Stomach (tissue), 9 donors: ENCODE data around the gene DRD2. TPM values are rescaled to one million over a fixed set of nuclear protein-coding genes. Genes with fewer than 3 reads are reported as not detected.

Experiments used
- DNase-seq, 2 donors: peaks; one replicate each; pipeline versions ENCODE4 v3.0.0 to v3.0.0-alpha.2; 2013 to 2019
- H3K27ac ChIP-seq, 5 donors: fragments of 200-600 bp in 4 of 5; sonication (generic) in 4 of 5; one replicate each; pipeline ENCODE4 v1.5.1; 2013 to 2019; ENCODE audit warnings: mild to moderate bottlenecking in 1 of 5, moderate library complexity in 1 of 5
- H3K27me3 ChIP-seq, 3 donors: fragments of 200-600 bp; sonication (generic); one replicate each; pipeline ENCODE4 v1.5.1; 2017 to 2019; ENCODE audit warnings: mixed run types in 1 of 3
- H3K36me3 ChIP-seq, 4 donors: fragments of 200-600 bp; sonication (generic); 1 replicate in 3 of 4; 2 replicates in 1 of 4; pipeline ENCODE4 v1.5.1; 2016 to 2019
- H3K4me1 ChIP-seq, 4 donors: fragments of 200-600 bp; sonication (generic); one replicate each; pipeline ENCODE4 v1.5.1; 2016 to 2019
- H3K4me3 ChIP-seq, 4 donors: fragments of 200-600 bp; sonication (generic) in 3 of 4; one replicate each; pipeline ENCODE4 v1.5.1; 2016 to 2019; ENCODE audit warnings: mild to moderate bottlenecking in 1 of 4
- H3K9me3 ChIP-seq, 4 donors: fragments of 200-600 bp; sonication (generic); one replicate each; pipeline ENCODE4 v1.5.1; 2016 to 2019
- EP300 ChIP-seq: sonication (generic); formaldehyde crosslinking; IDR thresholded peaks from one replicate; pipeline ENCODE4 v1.6.1; 2017; ENCODE audit warnings: antibody characterized with exemption
- POLR2A ChIP-seq, 4 donors: fragments of 450-650 bp; IDR thresholded peaks; one replicate each; pipeline ENCODE4 v1.6.1; 2016; ENCODE audit warnings: antibody characterized with exemption in 4 of 4, control low read depth in 2 of 4, mild to moderate bottlenecking in 1 of 4, moderate library complexity in 1 of 4
- POLR2AphosphoS5 ChIP-seq, 3 donors: sonication (generic); formaldehyde crosslinking; IDR thresholded peaks; one replicate each; pipeline ENCODE4 v1.6.1; 2016; ENCODE audit warnings: antibody characterized with exemption in 3 of 3
- WGBS, 5 donors: extraction: QIAGEN DNeasy Blood & Tissue Kit in 3 of 5; methylation state at CpG; one replicate each; pipeline versions ENCODE4 v1.1.5 to v1.1.7; 2013 to 2018; 5-methylcytosine and 5-hydroxymethylcytosine counted together
- intact Hi-C: fragments of 100-400 bp; cut with DNase I; formaldehyde crosslinking; loops from one replicate; pipeline ENCODE4 v1.15.1; 2023; ENCODE audit warnings: low total_unique reads
- polyA plus RNA-seq, 3 donors: library from polyadenylated mRNA; stranded (reverse); fragments of 200-250 nt; gene quantifications; one replicate each; pipeline ENCODE4 v1.2.3, GENCODE V29; 2013
- total RNA-seq, 5 donors: library from RNA; depleted of rRNA; stranded (reverse); fragments of >200 nt; gene quantifications; one replicate each; pipeline versions ENCODE4 v1.1.0 to v1.2.3, GENCODE V29; 2014 to 2016
- TF ChIP-seq, protein P1 (sequence below), 7 experiments: fragments of 450-650 bp in 4 of 7; fragments of 200-600 bp in 3 of 7; sonication (generic) in 3 of 7; IDR thresholded peaks; one replicate each; pipeline ENCODE4 v1.5.1; 2016 to 2019; ENCODE audit warnings: antibody characterized with exemption in 7 of 7, control low read depth in 2 of 7, mild to moderate bottlenecking in 1 of 7
- donor health status: healthy with polysubstance abuse.
- donor health status: Bipolar disorder and iron deficiency.
- donor health status: healthy.

DRD2 gene
- total and polyA plus RNA-seq, 8 donors, result 0.03 TPM; not detected in 7

DNA sequence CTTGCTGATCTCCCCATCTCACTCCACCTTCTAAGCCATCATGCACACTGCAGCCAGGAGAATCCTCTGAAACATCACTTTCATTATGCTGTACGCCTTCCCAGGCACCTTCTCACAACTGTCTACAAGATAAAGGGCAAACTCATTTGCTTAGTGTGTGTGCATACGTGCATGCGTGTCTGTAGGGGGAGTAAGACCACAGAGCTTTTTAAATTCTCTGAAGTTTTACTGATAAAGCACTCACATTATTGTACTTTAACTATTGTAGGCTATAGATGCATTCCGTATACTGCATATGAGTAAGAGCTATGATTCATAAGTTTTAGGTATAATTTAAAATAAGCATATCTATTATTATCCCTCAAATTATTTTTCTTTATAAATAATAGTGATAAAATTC lies 102.9 kb downstream of the DRD2 start:
- Histone ChIP-seq H3K27ac (no peak overlapping the region), H3K27me3 (no peaks in the 10 kb centered on the region), H3K4me3 (no peak overlapping the region), H3K4me1 (no peaks in the 10 kb centered on the region), H3K36me3 (peaks cover 13 to 56% (median 28%) of the 10 kb centered on the region in 4 donors), H3K9me3 (no peaks in the 10 kb centered on the region)
- TF ChIP-seq POLR2A (IDR thresholded peaks at IDR 0.05) (no peak), POLR2AphosphoS5 (IDR thresholded peaks at IDR 0.05) (no peak), EP300 (no peak)
- TF ChIP-seq, protein P1, sequence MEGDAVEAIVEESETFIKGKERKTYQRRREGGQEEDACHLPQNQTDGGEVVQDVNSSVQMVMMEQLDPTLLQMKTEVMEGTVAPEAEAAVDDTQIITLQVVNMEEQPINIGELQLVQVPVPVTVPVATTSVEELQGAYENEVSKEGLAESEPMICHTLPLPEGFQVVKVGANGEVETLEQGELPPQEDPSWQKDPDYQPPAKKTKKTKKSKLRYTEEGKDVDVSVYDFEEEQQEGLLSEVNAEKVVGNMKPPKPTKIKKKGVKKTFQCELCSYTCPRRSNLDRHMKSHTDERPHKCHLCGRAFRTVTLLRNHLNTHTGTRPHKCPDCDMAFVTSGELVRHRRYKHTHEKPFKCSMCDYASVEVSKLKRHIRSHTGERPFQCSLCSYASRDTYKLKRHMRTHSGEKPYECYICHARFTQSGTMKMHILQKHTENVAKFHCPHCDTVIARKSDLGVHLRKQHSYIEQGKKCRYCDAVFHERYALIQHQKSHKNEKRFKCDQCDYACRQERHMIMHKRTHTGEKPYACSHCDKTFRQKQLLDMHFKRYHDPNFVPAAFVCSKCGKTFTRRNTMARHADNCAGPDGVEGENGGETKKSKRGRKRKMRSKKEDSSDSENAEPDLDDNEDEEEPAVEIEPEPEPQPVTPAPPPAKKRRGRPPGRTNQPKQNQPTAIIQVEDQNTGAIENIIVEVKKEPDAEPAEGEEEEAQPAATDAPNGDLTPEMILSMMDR (IDR thresholded peaks at IDR 0.05), result no peak
- 75 to 88% (median 82%) methylated on average over 4 of the region's 4 CpGs for WGBS, 5 donors
- intact Hi-C loops, result no loop called here
- DNase-seq, result no peak

DNA sequence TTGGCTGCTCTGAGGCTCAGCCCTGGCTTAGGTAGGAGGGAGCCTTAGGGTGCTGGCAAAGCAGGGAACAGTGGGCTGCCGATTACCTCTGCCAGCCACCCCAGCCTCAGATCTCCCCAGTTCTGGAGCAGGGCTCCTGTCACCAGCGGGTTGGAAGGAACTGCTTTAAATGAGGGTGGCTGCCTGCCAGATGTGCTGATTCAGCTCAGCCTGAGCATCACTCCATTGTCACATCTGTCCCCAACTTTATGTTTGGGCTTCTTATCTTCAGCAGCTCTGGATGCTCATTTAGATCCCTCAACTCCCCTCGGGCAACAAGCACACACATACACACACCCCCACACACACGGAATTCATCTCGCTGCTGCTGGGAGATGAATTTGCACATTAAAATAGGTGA lies 104.6 kb downstream of the DRD2 start:
- Histone ChIP-seq H3K36me3 (peaks cover 13 to 73% (median 43%) of the 10 kb centered on the region in 4 donors), H3K27ac (no peak overlapping the region), H3K4me3 (no peak overlapping the region), H3K27me3 (no peaks in the 10 kb centered on the region), H3K4me1 (no peaks in the 10 kb centered on the region), H3K9me3 (no peaks in the 10 kb centered on the region)
- no peak for DNase-seq
- intact Hi-C loops, result no loop called here
- TF ChIP-seq EP300 (no peak), POLR2AphosphoS5 (IDR thresholded peaks at IDR 0.05) (no peak), POLR2A (IDR thresholded peaks at IDR 0.05) (no peak)
- TF ChIP-seq, protein P1 (IDR thresholded peaks at IDR 0.05), result no peak
- WGBS, 5 donors, result 84 to 90% (median 84%) methylated on average over 5 of the region's 5 CpGs

DNA sequence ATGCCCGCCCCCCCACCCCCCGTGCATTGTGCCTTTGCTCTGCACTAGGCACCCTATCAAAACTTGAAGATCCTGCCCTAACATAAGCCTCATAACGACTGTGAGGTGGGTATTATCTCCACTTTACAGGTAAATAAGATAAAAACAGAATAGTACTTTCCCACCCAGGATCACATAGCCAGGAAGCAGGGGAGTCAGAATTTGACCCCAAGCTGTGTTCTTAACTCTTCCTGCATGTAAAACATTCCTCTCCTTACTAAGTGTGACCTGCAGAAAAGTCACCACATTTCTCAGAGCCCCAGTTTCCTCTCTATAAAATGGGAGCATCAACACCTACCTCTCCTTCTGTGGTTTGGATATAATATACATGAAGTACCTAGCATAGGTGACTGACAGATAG lies 105.8 kb downstream of the DRD2 start:
- Histone ChIP-seq H3K4me3 (no peak overlapping the region), H3K36me3 (peaks cover 23 to 85% (median 56%) of the 10 kb centered on the region in 4 donors), H3K27ac (no peak overlapping the region), H3K4me1 (no peaks in the 10 kb centered on the region), H3K9me3 (no peaks in the 10 kb centered on the region), H3K27me3 (no peaks in the 10 kb centered on the region)
- intact Hi-C loops, result no loop called here
- no peak for DNase-seq
- no peak for TF ChIP-seq POLR2AphosphoS5 (IDR thresholded peaks at IDR 0.05)
- TF ChIP-seq, protein P1 (IDR thresholded peaks at IDR 0.05), result no peak
- TF ChIP-seq EP300, result no peak
- TF ChIP-seq POLR2A (IDR thresholded peaks at IDR 0.05), result no peak
- 56 to 76% (median 62%) methylated on average over 3 of the region's 3 CpGs for WGBS, 5 donors

DNA sequence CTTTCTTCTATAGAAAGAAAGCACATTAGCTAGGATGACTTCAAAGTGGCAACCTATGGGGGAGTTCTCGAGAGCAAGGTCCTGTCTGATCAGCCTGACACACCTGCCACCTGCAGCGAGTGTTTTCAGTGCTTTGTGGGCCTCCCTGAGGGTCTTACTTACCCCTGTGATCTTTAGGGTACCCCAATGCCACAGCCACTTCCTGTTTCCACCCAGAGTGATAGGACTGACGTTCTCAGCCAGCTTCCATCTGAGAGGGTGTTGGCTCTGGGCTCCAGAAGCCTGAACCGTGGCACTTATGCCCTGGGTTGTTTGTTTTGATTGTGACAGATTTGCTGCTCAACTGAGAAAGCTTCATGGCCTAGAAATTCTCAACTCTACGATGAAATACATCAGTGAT lies 109.3 kb downstream of the DRD2 start:
- H3K36me3 ChIP-seq, result peaks cover 40 to 96% (median 90%) of the 10 kb centered on the region in 4 donors
- no peak overlapping the region for H3K4me3 ChIP-seq
- intact Hi-C loops, result no loop called here
- TF ChIP-seq POLR2AphosphoS5 (IDR thresholded peaks at IDR 0.05) (no peak), EP300 (no peak), POLR2A (IDR thresholded peaks at IDR 0.05) (no peak)
- TF ChIP-seq, protein P1 (IDR thresholded peaks at IDR 0.05), result no peak
- H3K27ac ChIP-seq, result no peak overlapping the region
- no peaks in the 10 kb centered on the region for H3K9me3 ChIP-seq
- WGBS, 5 donors, result 61 to 73% (median 67%) methylated on average over 5 of the region's 5 CpGs
- no peaks in the 10 kb centered on the region for H3K4me1 ChIP-seq
- DNase-seq, result no peak
- no peaks in the 10 kb centered on the region for H3K27me3 ChIP-seq
